Measurements from ENCODE around the gene ACOT8. TPM values are rescaled to one million over a fixed set of nuclear protein-coding genes. Genes with fewer than 3 reads are reported as not detected.
A peak's percentile ranks its signal among the peaks of the same experiment; 100 is the strongest.

Gene ACOT8
- total RNA-seq, 4 donors from 2014 or later: 57.6 to 84.9 (median 61.4) TPM

- intact Hi-C loops (cut with DNase I; ENCODE audit: low total_unique reads): no loop called here
- WGBS, 2 donors: 5% methylated on average over 36 to 40 of the region's 79 CpGs
- H3K4me3 ChIP-seq (ENCODE audit: low read depth, poor library complexity, severe bottlenecking): peak overlapping the region; percentile 66
- TF ChIP-seq, protein P1, sequence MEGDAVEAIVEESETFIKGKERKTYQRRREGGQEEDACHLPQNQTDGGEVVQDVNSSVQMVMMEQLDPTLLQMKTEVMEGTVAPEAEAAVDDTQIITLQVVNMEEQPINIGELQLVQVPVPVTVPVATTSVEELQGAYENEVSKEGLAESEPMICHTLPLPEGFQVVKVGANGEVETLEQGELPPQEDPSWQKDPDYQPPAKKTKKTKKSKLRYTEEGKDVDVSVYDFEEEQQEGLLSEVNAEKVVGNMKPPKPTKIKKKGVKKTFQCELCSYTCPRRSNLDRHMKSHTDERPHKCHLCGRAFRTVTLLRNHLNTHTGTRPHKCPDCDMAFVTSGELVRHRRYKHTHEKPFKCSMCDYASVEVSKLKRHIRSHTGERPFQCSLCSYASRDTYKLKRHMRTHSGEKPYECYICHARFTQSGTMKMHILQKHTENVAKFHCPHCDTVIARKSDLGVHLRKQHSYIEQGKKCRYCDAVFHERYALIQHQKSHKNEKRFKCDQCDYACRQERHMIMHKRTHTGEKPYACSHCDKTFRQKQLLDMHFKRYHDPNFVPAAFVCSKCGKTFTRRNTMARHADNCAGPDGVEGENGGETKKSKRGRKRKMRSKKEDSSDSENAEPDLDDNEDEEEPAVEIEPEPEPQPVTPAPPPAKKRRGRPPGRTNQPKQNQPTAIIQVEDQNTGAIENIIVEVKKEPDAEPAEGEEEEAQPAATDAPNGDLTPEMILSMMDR (IDR thresholded peaks at IDR 0.05): peak in 1 of 3 donors; percentile 52
- no peak for TF ChIP-seq POLR2A (IDR thresholded peaks at IDR 0.05)
- DNase-seq (ENCODE audit: low spot score in 2 of 2): peak; percentile 78 to 96
Measured at GRCh38 chr20:45890077-45890984, 33.1 kb upstream of the ACOT8 start.

GRCh38 chr20:45888681-45889080 lies 31.5 kb upstream of the ACOT8 start:
- H3K4me3 ChIP-seq (ENCODE audit: low read depth, poor library complexity, severe bottlenecking): no peak overlapping the region
- DNase-seq (ENCODE audit: low spot score in 2 of 2): no peak
- no peak for TF ChIP-seq POLR2A (IDR thresholded peaks at IDR 0.05)
- TF ChIP-seq, protein P1 (IDR thresholded peaks at IDR 0.05): no peak
- 80 to 91% methylated on average over 3 of the region's 3 CpGs for WGBS, 2 donors
- intact Hi-C loops (cut with DNase I; ENCODE audit: low total_unique reads): no loop called here

DNA sequence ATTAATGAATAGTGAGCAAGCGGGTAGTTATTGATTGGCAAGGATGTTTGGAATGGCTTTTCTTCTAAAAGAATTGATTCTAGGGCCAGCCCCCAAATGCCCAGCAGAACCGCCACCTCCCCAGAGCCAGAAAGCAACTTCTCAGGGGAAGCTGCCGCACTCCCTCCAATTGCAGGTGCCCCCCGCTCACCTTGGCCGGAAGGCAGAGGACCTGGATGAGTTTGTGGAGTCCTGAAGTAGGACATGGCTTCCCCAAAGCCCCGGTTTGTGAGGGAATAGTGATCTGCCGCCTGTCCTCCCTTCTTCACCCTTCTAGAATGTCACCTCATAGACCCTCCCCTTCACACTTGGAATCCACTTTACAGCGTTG lies 30.1 kb upstream of the ACOT8 start, which contains the start of gene SPATA25:
Gene SPATA25 (minus strand): TSS at position 277 of the 370 bp plus-strand sequence. CDS start 32 bp downstream, at position 245.
- TF ChIP-seq, protein P1 (IDR thresholded peaks at IDR 0.05): no peak
- no peak for TF ChIP-seq POLR2A (IDR thresholded peaks at IDR 0.05)
- no peak within 1 kb of the TSS for H3K4me3 ChIP-seq (ENCODE audit: low read depth, poor library complexity, severe bottlenecking)
- intact Hi-C loops (cut with DNase I; ENCODE audit: low total_unique reads): no loop called here
- 89 to 94% methylated on average over 8 of the region's 8 CpGs for WGBS, 2 donors
- DNase-seq (ENCODE audit: low spot score in 2 of 2): no peak

- 86 to 91% methylated on average over 13 to 15 of the region's 19 CpGs for whole genome bisulfite sequencing, 2 donors
- H3K4me3 ChIP-seq (ENCODE audit: low read depth, poor library complexity, severe bottlenecking): no peak overlapping the region
- no peak for TF ChIP-seq POLR2A (IDR thresholded peaks at IDR 0.05)
- TF ChIP-seq, protein P1 (IDR thresholded peaks at IDR 0.05): no peak
- intact Hi-C loops (cut with DNase I; ENCODE audit: low total_unique reads): no loop called here
- DNase-seq (ENCODE audit: low spot score in 2 of 2): no peak
Measured at GRCh38 chr20:45886590-45887345, 29.6 kb upstream of the ACOT8 start.

GRCh38 chr20:45883100-45883469 lies 25.9 kb upstream of the ACOT8 start:
- 76 to 82% methylated on average over 9 of the region's 9 CpGs for WGBS, 2 donors
- intact Hi-C loops (cut with DNase I; ENCODE audit: low total_unique reads): no loop called here

More at GRCh38 chr20:45883100-45883469, 25.9 kb upstream of the ACOT8 start:
- H3K4me3 ChIP-seq (ENCODE audit: low read depth, poor library complexity, severe bottlenecking): no peak overlapping the region
- TF ChIP-seq POLR2A (IDR thresholded peaks at IDR 0.05): no peak
- TF ChIP-seq, protein P1 (IDR thresholded peaks at IDR 0.05): no peak
- no peak for DNase-seq (ENCODE audit: low spot score in 2 of 2)

All from lower leg skin (tissue), 4 donors.